Kidney tubule cell (primary cell): ENCODE results near the gene CLOCK.

Experiments
- DNase-seq: peaks from one replicate; pipeline ENCODE4 v3.0.0-alpha.2; 2018; ENCODE audit warnings: low spot score

Gene CLOCK

GRCh38 chr4:55475394-55476243, 71.1 kb downstream of the CLOCK start:
- DNase-seq, result peak; percentile 58

GRCh38 chr4:55469979-55470378, 76.7 kb downstream of the CLOCK start:
- DNase-seq, result peak; percentile 28

GRCh38 chr4:55468724-55469123, 78.0 kb downstream of the CLOCK start:
- DNase-seq, result peak; percentile 60

DNA sequence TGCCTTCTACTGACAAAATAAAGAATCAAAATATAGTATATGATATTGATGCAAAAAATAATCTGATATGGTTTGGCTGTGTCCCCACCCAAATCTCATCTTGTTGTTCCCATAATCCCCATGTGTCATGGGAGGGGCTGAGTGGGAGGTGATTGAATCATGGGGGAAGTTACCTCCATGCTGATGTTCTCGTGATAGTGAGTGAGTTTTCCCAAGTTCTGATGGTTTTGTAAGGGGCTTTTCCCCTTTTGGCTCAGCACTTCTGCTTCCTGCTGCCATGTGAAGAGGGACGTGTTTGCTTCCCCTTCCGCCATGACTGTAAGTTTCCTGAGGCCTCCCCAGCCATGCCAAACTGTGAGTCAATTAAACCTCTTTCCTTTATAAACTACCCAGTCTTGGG, 80.7 kb downstream of the CLOCK start:
- no peak for DNase-seq

GRCh38 chr4:55458611-55459010, 88.1 kb downstream of the CLOCK start:
- DNase-seq, result no peak

DNA sequence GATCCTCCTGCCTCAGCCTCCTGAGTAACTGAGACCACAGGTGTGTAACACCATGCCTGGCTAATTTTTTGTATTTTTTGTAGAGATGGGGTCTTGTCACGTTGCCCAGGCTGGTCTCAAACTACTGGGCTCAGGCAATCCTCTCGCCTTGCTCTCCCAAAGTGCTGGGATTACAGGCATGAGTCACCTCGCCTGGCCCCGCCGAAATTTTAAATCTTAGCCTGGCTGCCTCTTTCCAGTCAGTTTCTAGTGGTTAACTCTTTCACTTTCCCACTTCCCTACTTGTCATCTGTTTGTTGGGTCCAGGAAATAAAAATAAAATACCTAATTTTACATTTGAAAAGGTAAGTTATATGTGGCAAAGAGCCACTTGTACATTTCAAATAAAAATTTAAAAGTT, 88.5 kb downstream of the CLOCK start:
- DNase-seq, result no peak

GRCh38 chr4:55450566-55450965, 96.1 kb downstream of the CLOCK start:
- peak; percentile 53 for DNase-seq

- peak; percentile 49 for DNase-seq
These were observed 98.9 kb downstream of the CLOCK start for GRCh38 chr4:55447831-55448230.

GRCh38 chr4:55447108-55447708, 99.5 kb downstream of the CLOCK start:
- DNase-seq, result no peak

GRCh38 chr4:55446578-55446922, 100.2 kb downstream of the CLOCK start:
- DNase-seq, result no peak

DNA sequence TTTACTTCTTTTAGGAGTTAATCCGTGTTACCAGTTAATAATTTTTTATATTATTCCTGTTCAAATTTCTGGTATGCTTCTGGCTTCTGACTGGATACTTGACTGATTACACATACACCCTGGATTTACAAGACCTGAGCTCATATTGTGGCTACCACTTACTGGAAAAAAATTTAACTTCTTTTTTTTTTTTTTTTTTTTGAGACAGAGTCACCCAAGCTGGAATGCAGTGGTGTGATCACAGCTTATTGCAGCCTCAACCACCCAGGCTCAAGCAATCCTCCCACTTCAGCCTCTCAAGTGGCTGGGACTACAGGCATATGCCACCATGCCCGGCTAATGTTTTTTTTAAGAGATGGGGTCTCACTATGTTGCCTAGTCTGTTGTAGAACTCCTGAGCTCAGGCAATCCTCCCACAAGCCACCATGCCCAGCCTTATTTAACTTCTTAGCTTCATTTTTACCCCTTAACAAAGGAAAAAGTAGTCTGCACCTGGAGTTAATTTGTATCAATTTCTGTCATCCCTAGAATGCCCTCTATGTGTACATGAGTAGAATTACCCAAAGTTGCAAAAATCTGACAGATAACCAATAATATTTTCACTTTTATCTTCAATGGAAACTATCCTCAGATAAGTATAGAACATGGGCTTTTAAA, 100.7 kb downstream of the CLOCK start:
- DNase-seq, result peak; percentile 87

DNA sequence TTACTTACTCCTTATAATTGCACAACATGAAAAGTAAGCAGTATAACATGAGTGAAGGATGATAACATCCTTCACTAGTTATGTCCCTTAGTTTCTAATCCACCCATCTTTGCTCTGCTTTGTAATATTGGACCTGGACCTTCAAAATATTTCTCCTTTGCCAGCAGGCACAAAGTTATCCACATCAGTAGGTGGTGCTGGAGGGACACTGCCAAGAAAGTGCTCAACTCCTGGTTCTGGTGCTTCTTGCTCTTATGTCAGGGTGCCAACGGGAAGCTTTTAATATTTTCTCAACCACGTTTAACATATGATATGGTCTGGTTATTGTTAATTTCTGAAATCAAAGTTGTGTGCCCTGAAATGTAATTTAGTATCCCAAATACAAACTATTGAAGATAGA, 101.9 kb downstream of the CLOCK start:
- DNase-seq, result peak; percentile 30

DNA sequence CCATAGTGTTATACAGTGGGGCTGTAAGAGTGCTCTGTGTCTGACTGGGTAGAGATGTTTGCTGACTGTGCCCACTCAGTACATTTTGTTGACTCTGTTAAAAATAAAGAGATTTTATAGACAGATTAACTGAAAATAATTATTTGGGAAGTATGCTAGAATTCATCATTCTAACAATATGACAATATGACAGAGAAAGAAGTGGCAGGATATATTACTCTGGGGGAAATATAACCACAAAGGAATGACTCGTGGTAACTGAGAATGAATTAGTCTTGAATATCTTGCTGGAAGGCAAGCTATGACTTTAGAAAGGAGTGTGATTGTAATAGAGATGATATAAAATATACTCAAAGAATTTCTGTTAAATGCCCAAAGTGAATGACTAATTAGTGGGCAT, 104.2 kb downstream of the CLOCK start:
- DNase-seq, result peak; percentile 34

- no peak for DNase-seq
These were observed 105.9 kb downstream of the CLOCK start for GRCh38 chr4:55440786-55441185.

- DNase-seq, result no peak
These were observed 107.7 kb downstream of the CLOCK start for GRCh38 chr4:55439023-55439422.

DNA sequence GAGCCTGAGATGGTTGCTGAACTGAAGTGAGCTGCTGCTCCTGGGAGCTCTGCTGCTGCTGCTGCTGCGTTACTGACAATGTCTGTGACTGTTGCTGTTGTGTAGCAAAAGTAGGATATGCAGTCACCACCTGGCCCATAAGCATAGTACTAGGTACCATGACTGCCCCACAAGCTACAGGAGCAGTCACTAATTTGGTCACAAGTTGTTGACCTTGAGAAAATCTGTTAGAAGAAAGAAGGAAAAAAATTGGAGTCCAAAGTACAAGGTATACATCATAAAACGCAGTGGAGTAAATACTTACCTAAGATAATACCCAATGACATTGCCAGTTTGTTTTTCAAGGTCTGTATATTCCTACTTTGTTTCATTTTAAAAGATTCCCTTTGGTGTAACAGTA, 108.4 kb downstream of the CLOCK start:
- DNase-seq, result no peak

- DNase-seq, result no peak
These were observed 108.9 kb downstream of the CLOCK start for GRCh38 chr4:55437823-55438222.

GRCh38 chr4:55437356-55437796, 109.3 kb downstream of the CLOCK start:
- no peak for DNase-seq

DNA sequence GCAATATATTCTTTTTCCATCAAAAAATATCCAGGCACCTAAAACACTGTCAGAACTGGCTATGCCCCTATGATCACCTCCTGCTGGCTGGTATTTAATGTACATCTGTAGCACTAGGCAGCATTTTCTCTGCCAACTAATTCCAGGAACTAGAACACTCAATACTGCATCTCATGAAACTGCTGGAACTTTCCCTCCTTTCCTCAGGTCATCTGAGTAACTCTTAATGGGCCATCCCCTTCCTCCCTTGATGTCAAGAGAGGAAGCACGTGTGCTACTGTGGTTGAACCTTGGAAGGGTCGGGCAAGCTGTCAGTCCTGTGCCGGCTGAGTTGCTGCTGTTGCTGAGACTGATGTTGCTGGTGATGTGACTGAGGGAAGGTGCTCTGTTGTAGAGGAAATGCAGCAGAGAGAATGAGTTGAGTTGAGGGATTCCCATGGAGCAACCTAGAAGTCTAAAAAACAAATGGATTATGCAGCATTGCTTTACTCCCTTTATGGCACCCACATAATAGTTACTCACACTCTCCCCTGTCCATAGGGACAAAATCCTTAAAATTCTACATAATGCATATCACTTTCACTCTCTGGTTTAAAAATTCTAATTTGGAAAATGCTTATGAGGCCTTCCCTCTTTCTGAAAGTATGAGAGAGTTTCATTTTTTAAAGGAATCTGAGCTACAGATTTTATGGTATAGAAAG, 111.4 kb downstream of the CLOCK start:
- DNase-seq, result peak; percentile 26

DNA sequence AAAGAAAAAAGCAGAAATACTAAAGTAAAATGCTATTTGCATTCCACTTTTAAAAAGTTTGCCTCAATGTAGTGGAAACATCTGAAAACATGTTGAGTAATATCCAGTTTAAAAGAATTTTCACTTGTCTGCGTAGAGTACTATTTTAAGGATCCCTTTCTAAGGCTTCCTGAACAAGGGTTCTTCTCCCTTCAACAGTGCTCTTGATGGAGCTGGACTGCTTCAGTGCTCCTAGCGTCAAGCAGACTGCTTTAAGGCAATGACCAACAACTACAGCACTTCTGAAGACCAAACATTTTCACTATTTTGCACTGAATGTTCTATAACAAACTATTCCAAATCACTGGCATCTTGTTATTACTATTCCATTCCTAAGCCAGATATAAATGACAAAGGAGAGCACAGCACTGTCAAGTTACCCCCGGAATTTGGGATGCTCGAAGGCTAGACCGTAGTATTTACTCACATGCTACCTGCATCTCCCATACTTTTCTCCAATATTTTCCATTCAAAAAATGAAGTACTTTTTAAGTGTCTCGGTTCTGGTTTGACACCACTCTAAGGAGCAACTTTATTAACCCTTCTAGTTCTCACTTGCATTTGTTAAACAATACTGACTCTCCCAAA, 114.9 kb downstream of the CLOCK start:
- no peak for DNase-seq

DNA sequence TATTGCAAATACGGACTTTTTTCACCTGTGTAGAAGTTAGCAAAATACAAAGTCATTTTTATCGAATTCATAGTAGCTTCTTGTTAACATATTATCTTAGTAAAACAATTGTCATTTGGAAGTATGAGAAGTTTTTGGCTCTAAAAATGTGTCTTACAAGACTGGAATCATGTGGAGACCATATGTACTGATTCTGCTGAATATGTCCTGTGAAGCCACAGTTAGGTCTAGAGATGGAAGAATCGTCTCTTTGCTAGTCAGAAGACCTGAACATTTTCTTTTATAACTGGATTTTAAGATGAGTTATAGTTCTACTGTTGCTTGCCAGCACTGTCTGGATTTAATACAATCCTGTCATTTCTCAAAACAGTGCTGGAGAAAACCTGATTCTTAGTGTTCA, 121.9 kb downstream of the CLOCK start:
- no peak for DNase-seq

GRCh38 chr4:55416176-55416575, 130.5 kb downstream of the CLOCK start:
- no peak for DNase-seq
